Ovary (tissue), 3 donors: ENCODE data around the gene PLEKHA5.

ENCODE experiments used
- EP300 ChIP-seq: sonication (generic); formaldehyde crosslinking; IDR thresholded peaks from one replicate; pipeline ENCODE4 v1.6.1; 2017; ENCODE audit warnings: antibody characterized with exemption
- POLR2A ChIP-seq: fragments of 450-650 bp; IDR thresholded peaks from one replicate; pipeline ENCODE4 v1.6.1; 2017; ENCODE audit warnings: antibody characterized with exemption, mild to moderate bottlenecking, moderate library complexity
- TF ChIP-seq, protein P1 (sequence below), 3 donors: fragments of 450-650 bp in 2 of 3; fragments of 200-600 bp in 1 of 3; IDR thresholded peaks; one replicate each; pipeline versions ENCODE4 v1.5.1 to v1.8.0; 2016 to 2022; ENCODE audit warnings: antibody characterized with exemption in 3 of 3, mild to moderate bottlenecking in 1 of 3
- donor health status: DM: no; HTN: no; CAD: no.

DNA sequence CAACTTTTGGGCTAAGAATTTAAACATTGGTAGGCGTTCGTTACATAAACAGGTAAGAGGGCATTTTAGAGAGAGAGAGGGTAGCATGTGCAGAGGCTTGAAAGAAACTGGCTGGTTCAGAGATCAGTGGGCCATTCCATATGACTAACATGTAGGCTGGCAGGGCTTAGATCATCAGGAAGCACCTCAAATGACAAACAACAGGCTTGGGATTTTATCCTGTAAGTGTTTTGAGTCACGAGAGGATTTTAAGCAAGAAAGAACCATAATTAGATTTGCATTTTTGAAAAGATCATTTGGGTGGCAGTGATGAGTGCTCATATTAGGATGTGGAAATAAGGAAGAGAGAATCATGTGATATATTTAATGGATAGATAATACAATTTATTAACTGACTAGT is 8.7 kb upstream of the PLEKHA5 start:
- TF ChIP-seq, protein P1, sequence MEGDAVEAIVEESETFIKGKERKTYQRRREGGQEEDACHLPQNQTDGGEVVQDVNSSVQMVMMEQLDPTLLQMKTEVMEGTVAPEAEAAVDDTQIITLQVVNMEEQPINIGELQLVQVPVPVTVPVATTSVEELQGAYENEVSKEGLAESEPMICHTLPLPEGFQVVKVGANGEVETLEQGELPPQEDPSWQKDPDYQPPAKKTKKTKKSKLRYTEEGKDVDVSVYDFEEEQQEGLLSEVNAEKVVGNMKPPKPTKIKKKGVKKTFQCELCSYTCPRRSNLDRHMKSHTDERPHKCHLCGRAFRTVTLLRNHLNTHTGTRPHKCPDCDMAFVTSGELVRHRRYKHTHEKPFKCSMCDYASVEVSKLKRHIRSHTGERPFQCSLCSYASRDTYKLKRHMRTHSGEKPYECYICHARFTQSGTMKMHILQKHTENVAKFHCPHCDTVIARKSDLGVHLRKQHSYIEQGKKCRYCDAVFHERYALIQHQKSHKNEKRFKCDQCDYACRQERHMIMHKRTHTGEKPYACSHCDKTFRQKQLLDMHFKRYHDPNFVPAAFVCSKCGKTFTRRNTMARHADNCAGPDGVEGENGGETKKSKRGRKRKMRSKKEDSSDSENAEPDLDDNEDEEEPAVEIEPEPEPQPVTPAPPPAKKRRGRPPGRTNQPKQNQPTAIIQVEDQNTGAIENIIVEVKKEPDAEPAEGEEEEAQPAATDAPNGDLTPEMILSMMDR (IDR thresholded peaks at IDR 0.05): no peak
- no peak for TF ChIP-seq EP300
- TF ChIP-seq POLR2A: no peak
